ENCODE measurements around the gene AUNIP.
A peak's percentile ranks its signal among the peaks of the same experiment; 100 is the strongest.

Gene AUNIP

GRCh38 chr1:25893116-25893515, 33.9 kb upstream of the AUNIP start:
- peaks cover 41% of the 10 kb centered on the region for H3K4me1 Mint-ChIP-seq
- no peak for TF ChIP-seq CTCF (IDR thresholded peaks at IDR 0.05; ENCODE audit: unreplicated experiment in 3 of 3)
- H3K4me3 Mint-ChIP-seq: no peak overlapping the region
- peak overlapping the region; percentile 80 to 89 (median 85) for H3K27ac Mint-ChIP-seq
- no peaks in the 10 kb centered on the region for H3K9me3 Mint-ChIP-seq
- peaks cover 27% of the 10 kb centered on the region for H3K36me3 Mint-ChIP-seq (ENCODE audit: low read depth)
- H3K27me3 Mint-ChIP-seq (ENCODE audit: low read depth): no peaks in the 10 kb centered on the region

DNA sequence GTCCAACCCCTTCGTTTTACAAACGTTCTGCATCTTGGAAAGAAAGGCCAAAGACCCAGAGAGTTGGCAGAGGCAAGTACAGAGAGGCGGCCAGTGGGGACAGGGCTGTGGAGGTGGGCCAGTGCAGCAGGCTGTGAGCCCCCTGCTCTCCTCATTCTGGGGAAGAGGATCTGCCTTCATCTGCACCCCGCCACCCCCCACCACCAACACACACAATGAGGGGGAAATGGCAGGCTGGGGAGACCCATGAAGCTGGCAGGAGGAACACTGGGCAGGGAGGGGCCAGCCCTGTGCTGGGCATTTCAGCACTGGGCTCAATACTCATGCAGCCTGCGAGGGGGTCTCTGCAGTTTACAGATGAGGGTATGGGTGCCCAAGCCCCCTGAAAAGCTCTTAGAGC, 32.3 kb upstream of the AUNIP start:
- Mint-ChIP-seq H3K4me1 (peaks cover 39% of the 10 kb centered on the region), H3K4me3 (no peak overlapping the region), H3K9me3 (no peaks in the 10 kb centered on the region), H3K36me3 (ENCODE audit: low read depth) (peaks cover 26% of the 10 kb centered on the region), H3K27me3 (ENCODE audit: low read depth) (no peaks in the 10 kb centered on the region), H3K27ac (peak overlapping the region; percentile 43 to 73 (median 50))
- no peak for TF ChIP-seq CTCF (IDR thresholded peaks at IDR 0.05; ENCODE audit: unreplicated experiment in 3 of 3)

DNA sequence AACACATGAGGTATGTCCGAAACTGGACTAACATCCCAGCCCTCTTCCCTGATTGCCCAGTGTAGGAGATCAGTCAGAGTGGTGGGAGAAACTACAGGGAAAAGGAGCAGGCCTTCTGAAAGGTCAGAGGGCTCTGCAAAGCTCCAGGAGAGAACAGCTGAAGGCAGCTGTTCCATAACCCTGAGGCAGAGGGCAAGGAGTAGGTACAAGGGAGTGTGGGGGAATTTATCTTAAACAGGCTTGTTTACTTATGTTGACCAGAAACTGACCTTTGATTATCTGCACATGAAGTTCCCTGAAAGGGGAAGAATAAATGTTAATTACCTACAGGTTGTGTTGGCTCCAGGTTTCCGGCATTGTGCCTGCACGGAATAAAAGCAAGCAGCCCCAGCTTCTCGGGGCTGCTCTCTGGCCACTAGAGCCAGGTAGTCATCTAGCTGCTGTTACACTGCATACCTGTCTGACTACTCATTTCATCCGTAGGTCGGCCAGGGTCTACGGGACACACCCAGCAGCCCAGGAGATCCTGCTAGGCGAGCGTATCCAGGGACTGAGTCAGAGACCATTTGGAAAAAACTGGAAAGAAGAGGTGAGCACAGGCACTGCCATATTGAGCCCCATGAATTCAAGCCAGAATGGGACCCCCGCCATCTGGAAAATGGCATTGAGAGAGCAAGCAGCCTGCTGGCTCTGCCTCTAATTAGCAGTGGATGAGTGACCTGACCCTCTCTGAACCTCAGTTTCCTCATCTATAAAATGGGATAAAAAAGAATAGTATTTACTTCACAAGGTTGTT, 31.2 kb upstream of the AUNIP start:
- Mint-ChIP-seq H3K27ac (peak overlapping the region; percentile 54 to 89 (median 87)), H3K9me3 (no peaks in the 10 kb centered on the region), H3K4me1 (peaks cover 27% of the 10 kb centered on the region), H3K27me3 (ENCODE audit: low read depth) (no peaks in the 10 kb centered on the region), H3K4me3 (peak overlapping the region; percentile 32 to 48 (median 38)), H3K36me3 (ENCODE audit: low read depth) (peaks cover 27% of the 10 kb centered on the region)
- no peak for TF ChIP-seq CTCF (IDR thresholded peaks at IDR 0.05; ENCODE audit: unreplicated experiment in 3 of 3)

DNA sequence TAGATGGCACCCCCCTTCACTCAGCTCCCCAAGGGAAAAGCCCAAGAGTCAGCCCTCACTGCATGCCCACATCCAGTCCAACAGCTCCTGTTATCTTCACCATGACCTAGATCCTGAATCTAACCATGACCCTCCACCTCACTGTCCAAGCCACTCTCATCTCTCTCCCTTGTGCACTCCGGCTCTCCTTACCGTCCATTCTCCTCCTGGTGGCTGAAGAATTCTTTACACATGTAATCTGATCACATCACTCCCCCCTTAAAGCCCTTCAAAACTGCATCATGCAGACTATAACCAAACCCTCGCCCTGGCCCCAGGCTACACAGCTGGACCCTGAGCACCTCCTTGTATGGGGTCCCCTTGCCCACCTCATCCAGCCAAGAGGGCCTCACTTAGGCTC, 30.2 kb upstream of the AUNIP start:
- Mint-ChIP-seq H3K27ac (peak overlapping the region; percentile 54 to 89 (median 87)), H3K4me3 (no peak overlapping the region), H3K9me3 (no peaks in the 10 kb centered on the region), H3K4me1 (peaks cover 23% of the 10 kb centered on the region), H3K36me3 (ENCODE audit: low read depth) (peaks cover 28% of the 10 kb centered on the region), H3K27me3 (ENCODE audit: low read depth) (no peaks in the 10 kb centered on the region)
- peak in 2 of 3 experiments; percentile 27 to 41 for TF ChIP-seq CTCF (IDR thresholded peaks at IDR 0.05; ENCODE audit: unreplicated experiment in 3 of 3)

GRCh38 chr1:25888426-25888987, 29.2 kb upstream of the AUNIP start:
- H3K4me1 Mint-ChIP-seq: peaks cover 23% of the 10 kb centered on the region
- no peaks in the 10 kb centered on the region for H3K9me3 Mint-ChIP-seq
- peaks cover 28% of the 10 kb centered on the region for H3K36me3 Mint-ChIP-seq (ENCODE audit: low read depth)
- H3K27ac Mint-ChIP-seq: peak overlapping the region in 1 of 3 experiments; percentile 89
- H3K4me3 Mint-ChIP-seq: no peak overlapping the region
- H3K27me3 Mint-ChIP-seq (ENCODE audit: low read depth): no peaks in the 10 kb centered on the region
- no peak for TF ChIP-seq CTCF (IDR thresholded peaks at IDR 0.05; ENCODE audit: unreplicated experiment in 3 of 3)

Data from nephron (organoid).